IMR-90 (cell line): Measurements from ENCODE around the gene MEGF10.

Experiments used
- BHLHE40 ChIP-seq: fragments of 150-350 bp; IDR thresholded peaks from 2 replicates; pipeline ENCODE4 v1.6.1; 2016; ENCODE audit warnings: mild to moderate bottlenecking, low read depth, low read length
- CEBPB ChIP-seq: IDR thresholded peaks from 2 replicates; pipeline ENCODE4 v1.6.1; 2012; ENCODE audit warnings: low read depth, low read length, improper control_type of control experiment
- CHD1 ChIP-seq: IDR thresholded peaks from 2 replicates; pipeline ENCODE4 v1.6.1; 2012; ENCODE audit warnings: low read depth, low read length, improper control_type of control experiment
- CTCF ChIP-seq: conservative IDR thresholded peaks from 2 replicates; pipeline ENCODE4 v1.5.1; 2012; ENCODE audit warnings: mild to moderate bottlenecking, low read depth, low read length, improper control_type of control experiment
- MAZ ChIP-seq: IDR thresholded peaks from 2 replicates; pipeline ENCODE4 v1.6.1; 2012; ENCODE audit warnings: low read depth, mild to moderate bottlenecking, low read length, improper control_type of control experiment, moderate library complexity, borderline replicate concordance
- MXI1 ChIP-seq: IDR thresholded peaks from 2 replicates; pipeline ENCODE4 v1.6.1; 2012; ENCODE audit warnings: low read depth, mild to moderate bottlenecking, low read length, moderate library complexity, borderline replicate concordance
- POLR2A ChIP-seq: IDR thresholded peaks from 2 replicates; pipeline ENCODE4 v1.6.1; 2012; ENCODE audit warnings: mild to moderate bottlenecking, low read depth, low read length
- RAD21 ChIP-seq: IDR thresholded peaks from 2 replicates; pipeline ENCODE4 v1.6.1; 2012; ENCODE audit warnings: low read length, improper control_type of control experiment
- RCOR1 ChIP-seq: IDR thresholded peaks from 2 replicates; pipeline ENCODE4 v1.6.1; 2012; ENCODE audit warnings: mild to moderate bottlenecking, low read length, improper control_type of control experiment; ENCODE audit not compliant: insufficient replicate concordance
- RFX5 ChIP-seq: IDR thresholded peaks from 2 replicates; pipeline ENCODE4 v1.8.0; 2012; ENCODE audit warnings: low read depth, mild to moderate bottlenecking, low read length, moderate library complexity
- SMC3 ChIP-seq: fragments of 150-350 bp; IDR thresholded peaks from 2 replicates; pipeline ENCODE4 v1.6.1; 2016; ENCODE audit warnings: low read depth, mild to moderate bottlenecking, antibody characterized with exemption, low read length, moderate library complexity
- USF2 ChIP-seq: fragments of 150-350 bp; IDR thresholded peaks from 2 replicates; pipeline ENCODE4 v1.6.1; 2017; ENCODE audit warnings: mild to moderate bottlenecking, antibody characterized with exemption, low read length, low read depth

GRCh38 chr5:127402361-127402760 lies 111.8 kb downstream of the MEGF10 start:
- no peak for TF ChIP-seq CTCF
- no peak for TF ChIP-seq POLR2A
- no peak for TF ChIP-seq BHLHE40
- TF ChIP-seq USF2: no peak
- no peak for TF ChIP-seq MAZ
- TF ChIP-seq MXI1: no peak
- no peak for TF ChIP-seq SMC3
- TF ChIP-seq CEBPB: no peak
- TF ChIP-seq RCOR1: no peak
- TF ChIP-seq RAD21: no peak
- no peak for TF ChIP-seq RFX5
- TF ChIP-seq CHD1: no peak
